Glutamatergic neuron (in vitro differentiated cells): ENCODE measurements around the gene VANGL1. TPM values are rescaled to one million over a fixed set of nuclear protein-coding genes. Genes with fewer than 3 reads are reported as not detected.
"Not testable (repeated sequence)": the region's sequence is repeated elsewhere in the genome, so short reads cannot be mapped to it uniquely, and the experiment has no call there.

Experiments used
- DNase-seq: peaks from one replicate; pipeline ENCODE4 v3.0.0; 2022
- H3K27ac Mint-ChIP-seq: one replicate; pipeline ENCODE4 v1.8.0; 2020; ENCODE audit warnings: mild to moderate bottlenecking, mixed read lengths, inconsistent platforms; ENCODE audit not compliant: unreplicated experiment
- H3K27me3 Mint-ChIP-seq: one replicate; pipeline ENCODE4 v1.8.0; 2020; ENCODE audit warnings: mild to moderate bottlenecking, moderate library complexity, mixed read lengths, inconsistent platforms; ENCODE audit not compliant: unreplicated experiment
- H3K36me3 Mint-ChIP-seq: one replicate; pipeline ENCODE4 v1.8.0; 2020; ENCODE audit warnings: mild to moderate bottlenecking, mixed read lengths, inconsistent platforms; ENCODE audit not compliant: unreplicated experiment
- H3K4me1 Mint-ChIP-seq: one replicate; pipeline ENCODE4 v1.8.0; 2020; ENCODE audit warnings: mild to moderate bottlenecking, low read depth, mixed read lengths, inconsistent platforms; ENCODE audit not compliant: unreplicated experiment
- H3K4me3 Mint-ChIP-seq: one replicate; pipeline ENCODE4 v1.8.0; 2020; ENCODE audit warnings: mild to moderate bottlenecking, mixed read lengths, inconsistent platforms; ENCODE audit not compliant: unreplicated experiment
- H3K9me3 Mint-ChIP-seq: one replicate; pipeline ENCODE4 v1.8.0; 2020; ENCODE audit warnings: mild to moderate bottlenecking, moderate library complexity, mixed read lengths, inconsistent platforms; ENCODE audit not compliant: unreplicated experiment
- total RNA-seq: library from RNA; stranded (reverse); fragmentation: NEBNext Ultra II Directional; extraction: Animal tissue kit (Norgen Biotek cat#: 25700); gene quantifications from one replicate; pipeline ENCODE4 v1.2.1, GENCODE V29; 2021; ENCODE audit not compliant: unreplicated experiment
- TF ChIP-seq, protein P1 (sequence below): fragments of 200-600 bp; sonication (generic); IDR thresholded peaks from one replicate; pipeline ENCODE4 v1.5.0; 2021; ENCODE audit not compliant: partially characterized antibody, unreplicated experiment

The VANGL1 gene
- total RNA-seq, 1 donor from 2014 or later: 4.6 TPM

DNA sequence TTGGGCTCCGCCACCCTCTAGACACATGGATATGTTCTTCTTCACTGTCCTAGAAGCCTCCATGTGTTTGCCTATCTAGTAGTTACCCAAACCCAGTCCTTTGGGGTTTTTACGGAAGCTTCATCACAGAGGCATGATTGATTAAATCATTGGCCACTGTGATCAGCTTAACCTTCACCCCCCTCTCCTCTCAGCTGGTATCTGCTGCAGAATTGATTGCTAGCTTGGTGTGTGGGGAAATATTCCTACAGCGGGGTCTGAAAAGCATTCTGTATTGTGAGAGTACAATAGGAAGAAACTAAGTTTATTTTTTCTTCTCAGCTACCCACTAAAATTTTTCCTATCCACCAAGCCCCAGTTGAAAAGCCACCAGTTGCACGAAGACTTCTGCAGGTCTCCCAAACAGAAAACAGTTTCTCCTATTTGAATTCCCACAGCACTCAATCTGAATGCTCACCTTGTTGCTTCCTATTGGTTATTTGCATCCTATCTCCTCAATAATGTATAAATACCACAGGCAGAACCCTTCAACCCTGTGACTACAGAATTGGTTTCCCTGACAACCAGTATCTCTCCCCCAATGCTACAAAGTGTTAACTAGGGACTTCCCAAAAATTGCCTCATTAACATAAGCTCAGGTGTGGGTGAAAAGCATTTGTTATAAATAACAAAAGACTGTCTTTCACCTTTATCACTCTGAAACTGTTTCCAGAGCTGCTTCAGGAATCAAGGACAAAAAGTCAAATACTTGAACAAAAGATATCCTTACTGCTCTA is 9.3 kb upstream of the VANGL1 start:
- Mint-ChIP-seq H3K27ac (no peak overlapping the region), H3K27me3 (peaks cover 2% of the 10 kb centered on the region), H3K36me3 (peaks cover 26% of the 10 kb centered on the region), H3K4me1 (no peaks in the 10 kb centered on the region), H3K9me3 (peaks cover 3% of the 10 kb centered on the region), H3K4me3 (no peak overlapping the region)
- no peak for DNase-seq
- TF ChIP-seq, protein P1, sequence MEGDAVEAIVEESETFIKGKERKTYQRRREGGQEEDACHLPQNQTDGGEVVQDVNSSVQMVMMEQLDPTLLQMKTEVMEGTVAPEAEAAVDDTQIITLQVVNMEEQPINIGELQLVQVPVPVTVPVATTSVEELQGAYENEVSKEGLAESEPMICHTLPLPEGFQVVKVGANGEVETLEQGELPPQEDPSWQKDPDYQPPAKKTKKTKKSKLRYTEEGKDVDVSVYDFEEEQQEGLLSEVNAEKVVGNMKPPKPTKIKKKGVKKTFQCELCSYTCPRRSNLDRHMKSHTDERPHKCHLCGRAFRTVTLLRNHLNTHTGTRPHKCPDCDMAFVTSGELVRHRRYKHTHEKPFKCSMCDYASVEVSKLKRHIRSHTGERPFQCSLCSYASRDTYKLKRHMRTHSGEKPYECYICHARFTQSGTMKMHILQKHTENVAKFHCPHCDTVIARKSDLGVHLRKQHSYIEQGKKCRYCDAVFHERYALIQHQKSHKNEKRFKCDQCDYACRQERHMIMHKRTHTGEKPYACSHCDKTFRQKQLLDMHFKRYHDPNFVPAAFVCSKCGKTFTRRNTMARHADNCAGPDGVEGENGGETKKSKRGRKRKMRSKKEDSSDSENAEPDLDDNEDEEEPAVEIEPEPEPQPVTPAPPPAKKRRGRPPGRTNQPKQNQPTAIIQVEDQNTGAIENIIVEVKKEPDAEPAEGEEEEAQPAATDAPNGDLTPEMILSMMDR: no peak

- H3K4me1 Mint-ChIP-seq, H3K27me3 Mint-ChIP-seq, H3K9me3 Mint-ChIP-seq, H3K27ac Mint-ChIP-seq, H3K4me3 Mint-ChIP-seq, DNase-seq: not testable (repeated sequence)
- peaks cover 27% of the 10 kb centered on the region for H3K36me3 Mint-ChIP-seq
Observed at GRCh38 chr1:115633606-115634005, 8.2 kb upstream of the VANGL1 start.

DNA sequence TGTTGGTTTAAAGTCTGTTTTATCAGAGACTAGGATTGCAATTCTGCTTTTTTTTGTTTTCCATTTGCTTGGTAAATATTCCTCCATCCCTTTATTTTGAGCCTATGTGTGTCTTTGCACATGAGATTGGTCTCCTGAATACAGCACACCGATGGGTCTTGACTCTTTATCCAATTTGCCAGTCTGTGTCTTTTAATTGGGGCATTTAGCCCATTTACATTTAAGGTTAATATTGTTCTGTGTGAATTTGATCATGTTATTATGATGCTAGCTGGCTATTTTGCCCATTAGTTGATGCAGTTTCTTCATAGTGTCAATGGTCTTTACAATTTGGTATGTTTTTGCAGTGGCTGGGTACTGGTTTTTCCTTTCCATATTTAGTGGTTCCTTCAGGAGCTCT is 4.5 kb upstream of the VANGL1 start:
- H3K4me1 Mint-ChIP-seq, H3K27ac Mint-ChIP-seq, H3K27me3 Mint-ChIP-seq, H3K4me3 Mint-ChIP-seq, DNase-seq: not testable (repeated sequence)
- peaks cover 17% of the 10 kb centered on the region for H3K9me3 Mint-ChIP-seq
- H3K36me3 Mint-ChIP-seq: peaks cover 31% of the 10 kb centered on the region

DNA sequence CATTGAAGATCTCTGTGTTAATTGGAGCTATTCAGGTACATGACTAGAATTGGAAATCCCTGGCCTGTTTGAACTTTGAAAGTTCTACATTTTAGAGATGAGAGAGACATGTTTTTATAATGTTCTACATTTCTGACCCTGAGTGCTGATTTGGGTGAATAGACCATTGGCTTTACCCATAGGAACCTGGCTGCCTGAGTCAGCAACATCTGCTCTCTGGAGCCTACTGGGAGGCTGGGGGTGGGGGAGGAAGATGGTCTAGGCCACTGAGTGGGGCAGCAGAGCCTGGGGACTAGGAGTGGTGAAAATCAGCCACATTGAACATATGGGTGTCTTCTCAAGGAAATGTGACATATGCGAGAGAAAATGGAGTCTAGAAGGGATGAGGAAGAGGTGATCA is 1.4 kb upstream of the VANGL1 start:
- DNase-seq: no peak
- Mint-ChIP-seq H3K4me1 (peaks cover 11% of the 10 kb centered on the region), H3K9me3 (peaks cover 18% of the 10 kb centered on the region), H3K27me3 (peaks cover 10% of the 10 kb centered on the region), H3K27ac (peak overlapping the region; percentile 74), H3K4me3 (peak overlapping the region; percentile 43), H3K36me3 (peaks cover 31% of the 10 kb centered on the region)
- TF ChIP-seq, protein P1: no peak

GRCh38 chr1:115642168-115643072 is 650 bp downstream of the VANGL1 start:
- peak overlapping the region; percentile 90 for H3K4me3 Mint-ChIP-seq
- TF ChIP-seq, protein P1: no peak
- peak; percentile 49 for DNase-seq
- peaks cover 21% of the 10 kb centered on the region for H3K36me3 Mint-ChIP-seq
- H3K27ac Mint-ChIP-seq: peak overlapping the region; percentile 8
- peaks cover 18% of the 10 kb centered on the region for H3K9me3 Mint-ChIP-seq
- peaks cover 11% of the 10 kb centered on the region for H3K4me1 Mint-ChIP-seq
- peaks cover 10% of the 10 kb centered on the region for H3K27me3 Mint-ChIP-seq

DNA sequence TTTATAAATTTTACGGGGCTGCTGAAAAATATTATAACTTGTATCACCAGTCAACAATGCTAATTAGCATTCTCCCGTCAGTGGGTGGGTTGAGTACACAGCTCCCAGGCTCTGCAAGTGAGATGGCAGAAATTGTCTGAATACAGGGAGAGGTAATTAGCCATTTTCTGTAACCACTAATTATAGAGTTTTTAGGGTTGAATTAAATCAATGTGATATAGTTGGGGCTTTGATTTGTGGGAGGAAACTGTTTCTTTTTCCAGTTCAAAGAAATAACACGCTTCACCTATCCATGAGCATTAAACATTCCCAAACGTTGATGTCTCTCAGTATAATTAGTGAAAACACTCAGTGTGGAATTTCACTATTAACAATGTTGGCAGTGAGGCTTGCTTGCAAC is 1.5 kb downstream of the VANGL1 start:
- peak overlapping the region; percentile 90 for H3K4me3 Mint-ChIP-seq
- H3K9me3 Mint-ChIP-seq: peaks cover 18% of the 10 kb centered on the region
- H3K36me3 Mint-ChIP-seq: peaks cover 16% of the 10 kb centered on the region
- H3K27me3 Mint-ChIP-seq: peaks cover 10% of the 10 kb centered on the region
- DNase-seq: no peak
- peaks cover 11% of the 10 kb centered on the region for H3K4me1 Mint-ChIP-seq
- TF ChIP-seq, protein P1: no peak
- H3K27ac Mint-ChIP-seq: peak overlapping the region; percentile 8
